Mesodermal cell (in vitro differentiated cells): ENCODE results near the gene SLC38A7.
"Not testable (repeated sequence)": the region's sequence is repeated elsewhere in the genome, so short reads cannot be mapped to it uniquely, and the experiment has no call there.

Experiments
- H3K27ac ChIP-seq: 2 replicates; pipeline ENCODE4 v1.7.0; 2013; ENCODE audit warnings: mild to moderate bottlenecking, low read depth, low read length, moderate library complexity; ENCODE audit not compliant: severe bottlenecking
- H3K36me3 ChIP-seq: 2 replicates; pipeline ENCODE4 v1.7.1; 2013; ENCODE audit warnings: mild to moderate bottlenecking, low read length, moderate library complexity; ENCODE audit not compliant: control insufficient read depth, insufficient read depth
- H3K4me1 ChIP-seq: one replicate; pipeline ENCODE4 v1.7.1; 2013; ENCODE audit warnings: mild to moderate bottlenecking, low read length; ENCODE audit not compliant: insufficient read depth, control insufficient read depth, poor library complexity, severe bottlenecking
- H3K4me3 ChIP-seq: 2 replicates; pipeline ENCODE4 v1.7.0; 2013; ENCODE audit warnings: low read length, control low read depth, mild to moderate bottlenecking; ENCODE audit not compliant: insufficient read depth, poor library complexity, severe bottlenecking; ENCODE audit errors: extremely low read depth
- H3K9me3 ChIP-seq: 2 replicates; pipeline ENCODE4 v1.7.1; 2013; ENCODE audit warnings: mild to moderate bottlenecking, low read length, moderate library complexity; ENCODE audit not compliant: control insufficient read depth
- WGBS, 2 experiments: methylation state at CpG; one replicate each; pipeline ENCODE4 v1.1.5; 2013; ENCODE audit warnings: missing lambda C conversion rate in 2 of 2; ENCODE audit not compliant: insufficient coverage in 2 of 2; 5-methylcytosine and 5-hydroxymethylcytosine counted together

Gene SLC38A7

GRCh38 chr16:58678716-58679115 lies 5.9 kb downstream of the SLC38A7 start:
- Histone ChIP-seq H3K27ac (no peak overlapping the region), H3K9me3 (no peaks in the 10 kb centered on the region), H3K4me3 (no peak overlapping the region), H3K36me3 (peaks cover 51% of the 10 kb centered on the region), H3K4me1 (peaks cover 4% of the 10 kb centered on the region)
- 93 to 94% methylated on average over 1 to 3 of the region's 3 CpGs for WGBS, 2 experiments

GRCh38 chr16:58678269-58678668 lies 6.3 kb downstream of the SLC38A7 start:
- Histone ChIP-seq H3K36me3 (peaks cover 56% of the 10 kb centered on the region), H3K27ac (no peak overlapping the region), H3K4me3 (no peak overlapping the region), H3K9me3 (no peaks in the 10 kb centered on the region), H3K4me1 (no peaks in the 10 kb centered on the region)
- 100% methylated on average over 2 to 4 of the region's 4 CpGs for WGBS, 2 experiments

- H3K27ac ChIP-seq: no peak overlapping the region
- peaks cover 56% of the 10 kb centered on the region for H3K36me3 ChIP-seq
- 94 to 97% methylated on average over 16 to 18 of the region's 18 CpGs for WGBS, 2 experiments
- H3K4me3 ChIP-seq: no peak overlapping the region
- no peaks in the 10 kb centered on the region for H3K9me3 ChIP-seq
- no peaks in the 10 kb centered on the region for H3K4me1 ChIP-seq
Observed at GRCh38 chr16:58670946-58671583, 13.5 kb downstream of the SLC38A7 start.

- H3K36me3 ChIP-seq: peaks cover 48% of the 10 kb centered on the region
- no peak overlapping the region for H3K27ac ChIP-seq
- H3K9me3 ChIP-seq: no peaks in the 10 kb centered on the region
- H3K4me1 ChIP-seq: no peaks in the 10 kb centered on the region
- H3K4me3 ChIP-seq: no peak overlapping the region
Observed at GRCh38 chr16:58670177-58670576, 14.4 kb downstream of the SLC38A7 start.

- H3K27ac ChIP-seq: no peak overlapping the region
- WGBS, 2 experiments: 91 to 94% methylated on average over 6 to 8 of the region's 8 CpGs
- peaks cover 22% of the 10 kb centered on the region for H3K36me3 ChIP-seq
- H3K4me3 ChIP-seq: no peak overlapping the region
- no peaks in the 10 kb centered on the region for H3K9me3 ChIP-seq
- no peaks in the 10 kb centered on the region for H3K4me1 ChIP-seq
Observed at GRCh38 chr16:58665200-58665599, 19.4 kb downstream of the SLC38A7 start.

- Histone ChIP-seq H3K36me3 (peaks cover 1% of the 10 kb centered on the region), H3K4me1 (no peaks in the 10 kb centered on the region), H3K4me3 (no peak overlapping the region), H3K9me3 (no peaks in the 10 kb centered on the region), H3K27ac (no peak overlapping the region)
- 50 to 52% methylated on average over 11 to 12 of the region's 12 CpGs for WGBS, 2 experiments
Observed at GRCh38 chr16:58661199-58661830, 23.3 kb downstream of the SLC38A7 start.

- H3K9me3 ChIP-seq, H3K4me3 ChIP-seq, H3K4me1 ChIP-seq, H3K36me3 ChIP-seq, H3K27ac ChIP-seq: not testable (repeated sequence)
- WGBS, 2 experiments: 88 to 97% methylated on average over 3 of the region's 11 CpGs
Observed at GRCh38 chr16:58659911-58660310, 24.7 kb downstream of the SLC38A7 start.

- Histone ChIP-seq H3K36me3 (no peaks in the 10 kb centered on the region), H3K4me3 (no peak overlapping the region), H3K9me3 (no peaks in the 10 kb centered on the region), H3K27ac (no peak overlapping the region), H3K4me1 (no peaks in the 10 kb centered on the region)
- 83% methylated on average over 3 of the region's 3 CpGs; no CpG with 5 or more reads in 1 of the 2 experiments for WGBS, 2 experiments
Observed at GRCh38 chr16:58658796-58659211, 25.8 kb downstream of the SLC38A7 start.

GRCh38 chr16:58656899-58657298 lies 27.7 kb downstream of the SLC38A7 start:
- WGBS, 2 experiments: 94 to 100% methylated on average over 2 of the region's 4 CpGs

GRCh38 chr16:58655215-58655596 lies 29.4 kb downstream of the SLC38A7 start:
- Histone ChIP-seq H3K4me3 (no peak overlapping the region), H3K27ac (no peak overlapping the region), H3K9me3 (no peaks in the 10 kb centered on the region), H3K4me1 (no peaks in the 10 kb centered on the region), H3K36me3 (no peaks in the 10 kb centered on the region)
- 89 to 92% methylated on average over 7 of the region's 8 CpGs for WGBS, 2 experiments

More at GRCh38 chr16:58656899-58657298, 27.7 kb downstream of the SLC38A7 start:
- Histone ChIP-seq H3K9me3 (no peaks in the 10 kb centered on the region), H3K36me3 (no peaks in the 10 kb centered on the region), H3K4me1 (no peaks in the 10 kb centered on the region), H3K27ac (no peak overlapping the region), H3K4me3 (no peak overlapping the region)

GRCh38 chr16:58654560-58655214 lies 29.9 kb downstream of the SLC38A7 start:
- WGBS, 2 experiments: 83 to 94% methylated on average over 5 of the region's 7 CpGs
- H3K4me1 ChIP-seq: no peaks in the 10 kb centered on the region
- H3K36me3 ChIP-seq: no peaks in the 10 kb centered on the region
- no peak overlapping the region for H3K27ac ChIP-seq
- no peak overlapping the region for H3K4me3 ChIP-seq
- H3K9me3 ChIP-seq: no peaks in the 10 kb centered on the region
